Esophagus muscularis mucosa (tissue), 4 donors: ENCODE measurements around the gene FAHD2A. TPM values are rescaled to one million over a fixed set of nuclear protein-coding genes. Genes with fewer than 3 reads are reported as not detected.

Experiments used
- DNase-seq: peaks from one replicate; pipeline ENCODE4 v3.0.0-alpha.2; 2017; ENCODE audit errors: extremely low spot score
- H3K27ac ChIP-seq, 4 donors: fragments of 200-600 bp; sonication (generic); replicated peaks in 1 of 4; 1 replicate in 3 of 4; 2 replicates in 1 of 4; pipeline ENCODE4 v1.5.1; 2016 to 2019; ENCODE audit warnings: mild to moderate bottlenecking in 1 of 4
- H3K27me3 ChIP-seq, 4 donors: fragments of 200-600 bp; sonication (generic); one replicate each; pipeline versions ENCODE4 v1.5.1 to v1.6.0; 2016 to 2019
- H3K36me3 ChIP-seq, 4 donors: fragments of 200-600 bp; sonication (generic); one replicate each; pipeline ENCODE4 v1.5.1; 2016 to 2019
- H3K4me1 ChIP-seq, 4 donors: fragments of 200-600 bp; sonication (generic); one replicate each; pipeline ENCODE4 v1.5.1; 2016 to 2019
- H3K4me3 ChIP-seq, 4 donors: fragments of 200-600 bp; sonication (generic); 1 replicate in 2 of 4; 2 replicates in 2 of 4; pipeline ENCODE4 v1.5.1; 2016 to 2019; ENCODE audit warnings: mild to moderate bottlenecking in 4 of 4, moderate library complexity in 1 of 4
- H3K9me3 ChIP-seq, 4 donors: fragments of 200-600 bp; sonication (generic); 1 replicate in 3 of 4; 2 replicates in 1 of 4; pipeline ENCODE4 v1.5.1; 2016 to 2019
- CTCF ChIP-seq, 3 experiments: fragments of 200-600 bp in 2 of 3; fragments of 450-650 bp in 1 of 3; sonication (generic) in 2 of 3; IDR thresholded peaks; one replicate each; pipeline ENCODE4 v1.5.1; 2017 to 2019; ENCODE audit warnings: antibody characterized with exemption in 3 of 3, mild to moderate bottlenecking in 2 of 3, moderate library complexity in 1 of 3
- EP300 ChIP-seq: sonication (generic); formaldehyde crosslinking; IDR thresholded peaks from one replicate; pipeline ENCODE4 v1.6.1; 2017; ENCODE audit warnings: antibody characterized with exemption
- POLR2A ChIP-seq: fragments of 450-650 bp; IDR thresholded peaks from one replicate; pipeline ENCODE4 v1.6.1; 2017; ENCODE audit warnings: antibody characterized with exemption, moderate library complexity, mild to moderate bottlenecking, low read depth
- POLR2AphosphoS5 ChIP-seq, 2 donors: sonication (generic); formaldehyde crosslinking; IDR thresholded peaks; one replicate each; pipeline ENCODE4 v1.6.1; 2017; ENCODE audit warnings: antibody characterized with exemption in 2 of 2
- WGBS: methylation state at CpG from one replicate; pipeline ENCODE4 v1.1.5; 2018; 5-methylcytosine and 5-hydroxymethylcytosine counted together
- intact Hi-C: fragments of 100-400 bp; cut with DNase I; formaldehyde crosslinking; loops from one replicate; pipeline ENCODE4 v1.15.1; 2023
- total RNA-seq, 4 donors: library from RNA; depleted of rRNA; stranded (reverse); fragments of >200 nt; gene quantifications; one replicate each; pipeline versions ENCODE4 v1.1.0 to v1.2.1, GENCODE V29; 2016

Gene FAHD2A
- total RNA-seq, 4 donors from 2014 or later, result 11.2 to 20.0 (median 16.5) TPM

GRCh38 chr2:95392320-95392719, 10.2 kb upstream of the FAHD2A start:
- intact Hi-C loops, result no loop called here
- peaks cover 0 to 8% (median 0%) of the 10 kb centered on the region in 4 donors for H3K27me3 ChIP-seq
- DNase-seq, result no peak

GRCh38 chr2:95392730-95393455, 9.6 kb upstream of the FAHD2A start:
- DNase-seq, result no peak

More at GRCh38 chr2:95392320-95392719, 10.2 kb upstream of the FAHD2A start:
- Histone ChIP-seq H3K36me3 (no peaks in the 10 kb centered on the region), H3K27ac (no peak overlapping the region), H3K4me3 (no peak overlapping the region), H3K9me3 (no peaks in the 10 kb centered on the region), H3K4me1 (peaks cover 6 to 9% (median 9%) of the 10 kb centered on the region in 4 donors)
- WGBS, result 87% methylated on average over 6 of the region's 6 CpGs
- TF ChIP-seq POLR2A (no peak), CTCF (IDR thresholded peaks at IDR 0.05) (no peak), EP300 (no peak), POLR2AphosphoS5 (IDR thresholded peaks at IDR 0.05) (no peak)

GRCh38 chr2:95393901-95394300, 8.6 kb upstream of the FAHD2A start:
- DNase-seq, result no peak
- Histone ChIP-seq H3K27me3 (no peaks in the 10 kb centered on the region), H3K4me3 (no peak overlapping the region), H3K9me3 (no peaks in the 10 kb centered on the region), H3K27ac (no peak overlapping the region), H3K4me1 (peaks cover 6 to 8% (median 7%) of the 10 kb centered on the region in 4 donors), H3K36me3 (no peaks in the 10 kb centered on the region)
- TF ChIP-seq CTCF (IDR thresholded peaks at IDR 0.05) (no peak), POLR2AphosphoS5 (IDR thresholded peaks at IDR 0.05) (no peak), EP300 (no peak), POLR2A (no peak)
- 95% methylated on average over 6 of the region's 6 CpGs for WGBS
- intact Hi-C loops, result no loop called here

More at GRCh38 chr2:95392730-95393455, 9.6 kb upstream of the FAHD2A start:
- intact Hi-C loops, result no loop called here
- 84% methylated on average over 8 of the region's 8 CpGs for WGBS
- H3K4me1 ChIP-seq, result peaks cover 6 to 9% (median 9%) of the 10 kb centered on the region in 4 donors
- H3K4me3 ChIP-seq, result no peak overlapping the region
- H3K27me3 ChIP-seq, result peaks cover 0 to 6% (median 0%) of the 10 kb centered on the region in 4 donors
- H3K36me3 ChIP-seq, result no peaks in the 10 kb centered on the region
- TF ChIP-seq EP300 (no peak), CTCF (IDR thresholded peaks at IDR 0.05) (no peak), POLR2A (no peak), POLR2AphosphoS5 (IDR thresholded peaks at IDR 0.05) (no peak)
- no peak overlapping the region for H3K27ac ChIP-seq
- H3K9me3 ChIP-seq, result no peaks in the 10 kb centered on the region

- Histone ChIP-seq H3K4me1 (peaks cover 15 to 25% (median 22%) of the 10 kb centered on the region in 4 donors), H3K27ac (no peak overlapping the region), H3K4me3 (no peak overlapping the region), H3K27me3 (no peaks in the 10 kb centered on the region), H3K36me3 (no peaks in the 10 kb centered on the region), H3K9me3 (no peaks in the 10 kb centered on the region)
- intact Hi-C loops, result no loop called here
- DNase-seq, result no peak
- 96% methylated on average over 7 of the region's 7 CpGs for WGBS
- TF ChIP-seq POLR2AphosphoS5 (IDR thresholded peaks at IDR 0.05), result no peak
- no peak for TF ChIP-seq POLR2A
- TF ChIP-seq EP300, result no peak
- no peak for TF ChIP-seq CTCF (IDR thresholded peaks at IDR 0.05)
Measured at GRCh38 chr2:95399061-95399460, 3.4 kb upstream of the FAHD2A start.
